GM18873 (cell line): ENCODE measurements around the gene ACTL8.

Experiments
- ATAC-seq: cut with Tn5 transposase; IDR thresholded peaks from one replicate; pipeline ENCODE4 v1.9.1; 2021; ENCODE audit warnings: mild to moderate bottlenecking, moderate library complexity, moderate number of reproducible peaks; ENCODE audit not compliant: unreplicated experiment, low FRiP score

ACTL8 gene

GRCh38 chr1:17755120-17755519, at the start of gene ACTL8:
Gene ACTL8 (plus strand): TSS chr1:17755333. CDS start chr1:17823009, 67,676 bp downstream.
- no peak for ATAC-seq

GRCh38 chr1:17706445-17706844, 48.7 kb upstream of the ACTL8 start:
- ATAC-seq = no peak

GRCh38 chr1:17709981-17710380, 45.2 kb upstream of the ACTL8 start:
- no peak for ATAC-seq

GRCh38 chr1:17710889-17711576, 44.1 kb upstream of the ACTL8 start:
- no peak for ATAC-seq

- no peak for ATAC-seq
These were observed 43.6 kb upstream of the ACTL8 start for GRCh38 chr1:17711577-17711910.

- ATAC-seq = no peak
These were observed 43.2 kb upstream of the ACTL8 start for GRCh38 chr1:17711941-17712340.

GRCh38 chr1:17713993-17714392, 41.1 kb upstream of the ACTL8 start:
- no peak for ATAC-seq

- no peak for ATAC-seq
These were observed 37.3 kb upstream of the ACTL8 start for GRCh38 chr1:17717594-17718535.

GRCh38 chr1:17719874-17720273, 35.3 kb upstream of the ACTL8 start:
- no peak for ATAC-seq

GRCh38 chr1:17721444-17721843, 33.7 kb upstream of the ACTL8 start:
- no peak for ATAC-seq

- ATAC-seq = no peak
These were observed 31.4 kb upstream of the ACTL8 start for GRCh38 chr1:17723684-17724083.

- ATAC-seq = no peak
These were observed 31.0 kb upstream of the ACTL8 start for GRCh38 chr1:17724150-17724549.

- ATAC-seq = no peak
These were observed 29.9 kb upstream of the ACTL8 start for GRCh38 chr1:17725084-17725719.

- ATAC-seq = no peak
These were observed 29.1 kb upstream of the ACTL8 start for GRCh38 chr1:17725811-17726582.

- no peak for ATAC-seq
These were observed 26.9 kb upstream of the ACTL8 start for GRCh38 chr1:17728123-17728712.

GRCh38 chr1:17729248-17729647, 25.9 kb upstream of the ACTL8 start:
- no peak for ATAC-seq

- no peak for ATAC-seq
These were observed 25.2 kb upstream of the ACTL8 start for GRCh38 chr1:17729909-17730308.

GRCh38 chr1:17731460-17731859, 23.7 kb upstream of the ACTL8 start:
- ATAC-seq = no peak

GRCh38 chr1:17732475-17732874, 22.7 kb upstream of the ACTL8 start:
- ATAC-seq = no peak

GRCh38 chr1:17733661-17734060, 21.5 kb upstream of the ACTL8 start:
- ATAC-seq = no peak
